ENCODE results near the gene ADGRA1.

Gene ADGRA1

GRCh38 chr10:133079836-133080682 lies 7.7 kb upstream of the ADGRA1 start:
- Histone ChIP-seq H3K4me2 (ENCODE audit: low read length) (no peak overlapping the region), H3K36me3 (replicated peaks; ENCODE audit: low read depth, low read length) (no peaks in the 10 kb centered on the region), H3K9me3 (ENCODE audit: insufficient read depth, low read length) (no peaks in the 10 kb centered on the region), H3K27me3 (ENCODE audit: low read depth, low read length) (no peaks in the 10 kb centered on the region), H3K4me1 (ENCODE audit: low read length) (no peaks in the 10 kb centered on the region), H3K4me3 (ENCODE audit: low read length) (no peak overlapping the region), H2AFZ (ENCODE audit: low read depth, low read length) (no peak overlapping the region), H3K79me2 (ENCODE audit: low read length) (no peaks in the 10 kb centered on the region), H4K20me1 (ENCODE audit: insufficient read depth, low read length) (no peaks in the 10 kb centered on the region), H3K27ac (ENCODE audit: low read length) (no peak overlapping the region), H3K9ac (ENCODE audit: low read length) (no peak overlapping the region)
- no peak for TF ChIP-seq EZH2phosphoT487 (IDR thresholded peaks at IDR 0.05; ENCODE audit: low read depth)
- TF ChIP-seq CTCF (IDR thresholded peaks at IDR 0.05; ENCODE audit: low read depth, low read length), result no peak

GRCh38 chr10:133080683-133081040 lies 7.1 kb upstream of the ADGRA1 start:
- Histone ChIP-seq H2AFZ (ENCODE audit: low read depth, low read length) (no peak overlapping the region), H3K4me3 (ENCODE audit: low read length) (no peak overlapping the region), H3K27ac (ENCODE audit: low read length) (no peak overlapping the region), H3K9me3 (ENCODE audit: insufficient read depth, low read length) (no peaks in the 10 kb centered on the region), H4K20me1 (ENCODE audit: insufficient read depth, low read length) (no peaks in the 10 kb centered on the region), H3K36me3 (replicated peaks; ENCODE audit: low read depth, low read length) (no peaks in the 10 kb centered on the region), H3K4me2 (ENCODE audit: low read length) (no peak overlapping the region), H3K9ac (ENCODE audit: low read length) (no peak overlapping the region), H3K4me1 (ENCODE audit: low read length) (no peaks in the 10 kb centered on the region), H3K27me3 (ENCODE audit: low read depth, low read length) (no peaks in the 10 kb centered on the region), H3K79me2 (ENCODE audit: low read length) (no peaks in the 10 kb centered on the region)
- TF ChIP-seq CTCF (IDR thresholded peaks at IDR 0.05; ENCODE audit: low read depth, low read length), result no peak
- no peak for TF ChIP-seq EZH2phosphoT487 (IDR thresholded peaks at IDR 0.05; ENCODE audit: low read depth)

- no peak overlapping the region for H3K4me2 ChIP-seq (ENCODE audit: low read length)
- no peaks in the 10 kb centered on the region for H4K20me1 ChIP-seq (ENCODE audit: insufficient read depth, low read length)
- no peak overlapping the region for H2AFZ ChIP-seq (ENCODE audit: low read depth, low read length)
- TF ChIP-seq CTCF (IDR thresholded peaks at IDR 0.05; ENCODE audit: low read depth, low read length) (no peak), EZH2phosphoT487 (IDR thresholded peaks at IDR 0.05; ENCODE audit: low read depth) (no peak)
- H3K27me3 ChIP-seq (ENCODE audit: low read depth, low read length), result no peaks in the 10 kb centered on the region
- H3K36me3 ChIP-seq (replicated peaks; ENCODE audit: low read depth, low read length), result no peaks in the 10 kb centered on the region
- no peak overlapping the region for H3K9ac ChIP-seq (ENCODE audit: low read length)
- no peaks in the 10 kb centered on the region for H3K79me2 ChIP-seq (ENCODE audit: low read length)
- H3K4me3 ChIP-seq (ENCODE audit: low read length), result no peak overlapping the region
- no peak overlapping the region for H3K27ac ChIP-seq (ENCODE audit: low read length)
- no peaks in the 10 kb centered on the region for H3K9me3 ChIP-seq (ENCODE audit: insufficient read depth, low read length)
- H3K4me1 ChIP-seq (ENCODE audit: low read length), result no peaks in the 10 kb centered on the region
These were observed 6.1 kb upstream of the ADGRA1 start for GRCh38 chr10:133081636-133082035.

GRCh38 chr10:133082685-133083421 lies 4.9 kb upstream of the ADGRA1 start:
- no peaks in the 10 kb centered on the region for H3K9me3 ChIP-seq (ENCODE audit: insufficient read depth, low read length)

More at GRCh38 chr10:133082685-133083421, 4.9 kb upstream of the ADGRA1 start:
- Histone ChIP-seq H3K36me3 (replicated peaks; ENCODE audit: low read depth, low read length) (no peaks in the 10 kb centered on the region), H3K4me1 (ENCODE audit: low read length) (no peaks in the 10 kb centered on the region), H3K79me2 (ENCODE audit: low read length) (no peaks in the 10 kb centered on the region), H3K4me3 (ENCODE audit: low read length) (no peak overlapping the region), H3K27ac (ENCODE audit: low read length) (no peak overlapping the region), H3K4me2 (ENCODE audit: low read length) (no peak overlapping the region), H4K20me1 (ENCODE audit: insufficient read depth, low read length) (no peaks in the 10 kb centered on the region), H3K27me3 (ENCODE audit: low read depth, low read length) (no peaks in the 10 kb centered on the region), H3K9ac (ENCODE audit: low read length) (no peak overlapping the region), H2AFZ (ENCODE audit: low read depth, low read length) (no peak overlapping the region)
- TF ChIP-seq CTCF (IDR thresholded peaks at IDR 0.05; ENCODE audit: low read depth, low read length) (no peak), EZH2phosphoT487 (IDR thresholded peaks at IDR 0.05; ENCODE audit: low read depth) (no peak)
